ENCODE results near the gene ZSCAN23. TPM values are rescaled to one million over a fixed set of nuclear protein-coding genes. Genes with fewer than 3 reads are reported as not detected.
A peak's percentile ranks its signal among the peaks of the same experiment; 100 is the strongest.

Gene ZSCAN23
- total RNA-seq = 2.4 and 2.8 TPM in 2 replicates

GRCh38 chr6:28443112-28443773 lies at the start of gene ZSCAN23:
ZSCAN23 (minus strand) TSS chr6:28443491; CDS start chr6:28436266, 7,225 bp downstream.
- Histone ChIP-seq H3K27me3 (ENCODE audit: control insufficient read depth, insufficient read depth, low read length) (no peaks in the 10 kb centered on the region), H3K36me3 (ENCODE audit: control insufficient read depth, insufficient read depth, low read length) (no peaks in the 10 kb centered on the region), H3K4me3 (ENCODE audit: low read depth, low read length) (peak within 1 kb of the TSS; percentile 79)
- FAIRE-seq (no peak), DNase-seq (ENCODE audit: low read depth) (peak; percentile 77)
- no peak for TF ChIP-seq CTCF (IDR thresholded peaks at IDR 0.05; ENCODE audit: insufficient read depth, low read length, severe bottlenecking)

- no peaks in the 10 kb centered on the region for H3K36me3 ChIP-seq (ENCODE audit: control insufficient read depth, insufficient read depth, low read length)
- H3K27me3 ChIP-seq (ENCODE audit: control insufficient read depth, insufficient read depth, low read length) = no peaks in the 10 kb centered on the region
- no peak for DNase-seq (ENCODE audit: low read depth)
- TF ChIP-seq CTCF (IDR thresholded peaks at IDR 0.05; ENCODE audit: insufficient read depth, low read length, severe bottlenecking) = no peak
- H3K4me3 ChIP-seq (ENCODE audit: low read depth, low read length) = no peak overlapping the region
- no peak for FAIRE-seq
Measured at GRCh38 chr6:28491984-28492317, 48.7 kb upstream of the ZSCAN23 start.

- no peaks in the 10 kb centered on the region for H3K36me3 ChIP-seq (ENCODE audit: control insufficient read depth, insufficient read depth, low read length)
- H3K4me3 ChIP-seq (ENCODE audit: low read depth, low read length) = peak overlapping the region; percentile 43
- DNase-seq (ENCODE audit: low read depth) (no peak), FAIRE-seq (peak; percentile 28)
- H3K27me3 ChIP-seq (ENCODE audit: control insufficient read depth, insufficient read depth, low read length) = no peaks in the 10 kb centered on the region
- TF ChIP-seq CTCF (IDR thresholded peaks at IDR 0.05; ENCODE audit: insufficient read depth, low read length, severe bottlenecking) = no peak
Measured at GRCh38 chr6:28490205-28490890, 47.1 kb upstream of the ZSCAN23 start.

GRCh38 chr6:28489366-28490204 lies 46.3 kb upstream of the ZSCAN23 start:
- no peaks in the 10 kb centered on the region for H3K36me3 ChIP-seq (ENCODE audit: control insufficient read depth, insufficient read depth, low read length)
- DNase-seq (ENCODE audit: low read depth) = peak; percentile 68

GRCh38 chr6:28488916-28489365 lies 45.6 kb upstream of the ZSCAN23 start:
- peak overlapping the region; percentile 43 for H3K4me3 ChIP-seq (ENCODE audit: low read depth, low read length)
- no peaks in the 10 kb centered on the region for H3K36me3 ChIP-seq (ENCODE audit: control insufficient read depth, insufficient read depth, low read length)
- peak; percentile 61 for DNase-seq (ENCODE audit: low read depth)
- H3K27me3 ChIP-seq (ENCODE audit: control insufficient read depth, insufficient read depth, low read length) = no peaks in the 10 kb centered on the region
- no peak for FAIRE-seq
- no peak for TF ChIP-seq CTCF (IDR thresholded peaks at IDR 0.05; ENCODE audit: insufficient read depth, low read length, severe bottlenecking)

More at GRCh38 chr6:28489366-28490204, 46.3 kb upstream of the ZSCAN23 start:
- no peaks in the 10 kb centered on the region for H3K27me3 ChIP-seq (ENCODE audit: control insufficient read depth, insufficient read depth, low read length)
- peak overlapping the region; percentile 43 for H3K4me3 ChIP-seq (ENCODE audit: low read depth, low read length)
- TF ChIP-seq CTCF (IDR thresholded peaks at IDR 0.05; ENCODE audit: insufficient read depth, low read length, severe bottlenecking) = no peak
- no peak for FAIRE-seq

Data from bronchial epithelial cell (primary cell).